ENCODE measurements around the gene PGLYRP4.

DNA sequence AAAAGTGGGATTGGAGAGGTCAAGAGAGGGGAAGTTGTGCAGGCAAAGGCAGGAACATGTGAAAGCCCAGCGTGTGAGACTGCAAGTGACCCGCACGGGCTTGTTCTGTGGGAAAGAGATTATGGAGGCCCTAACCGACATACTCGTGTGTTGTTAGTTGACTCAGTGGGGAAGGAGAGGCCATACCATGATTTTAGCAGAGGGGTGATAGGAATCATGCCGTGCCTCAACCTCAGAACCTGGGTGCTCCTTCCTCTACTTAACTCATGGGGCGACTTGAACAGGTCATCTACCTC, 55.2 kb downstream of the PGLYRP4 start:
- TF ChIP-seq EZH2 (IDR thresholded peaks at IDR 0.05; ENCODE audit: insufficient read depth, poor library complexity, severe bottlenecking) = no peak
- TF ChIP-seq EZH2phosphoT487 (IDR thresholded peaks at IDR 0.05; ENCODE audit: insufficient read depth, low read depth) = no peak
